RWPE2 (cell line): ENCODE results near the gene CDR2.

ENCODE experiments used
- ATAC-seq: fragments of 200-7000 bp; cut with Tn5 transposase; 3 replicates; pipeline ENCODE4 v1.9.1; 2021; ENCODE audit warnings: low read depth
- DNase-seq: peaks from one replicate; pipeline ENCODE4 v3.0.0-alpha.2; 2020; ENCODE audit warnings: low spot score
- H3K27ac ChIP-seq: fragments of 450-650 bp; 2 replicates; pipeline ENCODE4 v1.5.1; 2017; ENCODE audit warnings: mild to moderate bottlenecking; ENCODE audit not compliant: poor library complexity, severe bottlenecking
- H3K27me3 ChIP-seq: fragments of 250-450 bp; sonication (Bioruptor Pico); 2 replicates; pipeline ENCODE4 v1.5.1; 2021; ENCODE audit warnings: mild to moderate bottlenecking, moderate library complexity; ENCODE audit not compliant: insufficient read depth, poor library complexity, severe bottlenecking
- H3K36me3 ChIP-seq: fragments of 250-450 bp; sonication (Bioruptor Pico); 2 replicates; pipeline ENCODE4 v1.5.1; 2020; ENCODE audit warnings: low read depth, mild to moderate bottlenecking, moderate library complexity
- H3K4me1 ChIP-seq: fragments of 250-450 bp; sonication (Bioruptor Pico); 2 replicates; pipeline ENCODE4 v1.5.1; 2021; ENCODE audit warnings: mild to moderate bottlenecking, moderate library complexity; ENCODE audit not compliant: insufficient read depth, poor library complexity, severe bottlenecking
- H3K4me3 ChIP-seq: fragments of 250-450 bp; sonication (Bioruptor Pico); 2 replicates; pipeline ENCODE4 v1.5.1; 2021; ENCODE audit warnings: mild to moderate bottlenecking, moderate library complexity; ENCODE audit not compliant: severe bottlenecking
- H3K9me3 ChIP-seq: fragments of 250-450 bp; sonication (Bioruptor Pico); 2 replicates; pipeline ENCODE4 v1.5.1; 2021; ENCODE audit warnings: mild to moderate bottlenecking, moderate library complexity; ENCODE audit not compliant: severe bottlenecking
- TF ChIP-seq, protein P1 (sequence below): fragments of 450-650 bp; IDR thresholded peaks from one replicate; pipeline ENCODE4 v1.5.1; 2017; ENCODE audit warnings: mild to moderate bottlenecking, moderate library complexity; ENCODE audit not compliant: poor library complexity, severe bottlenecking

CDR2 gene

DNA sequence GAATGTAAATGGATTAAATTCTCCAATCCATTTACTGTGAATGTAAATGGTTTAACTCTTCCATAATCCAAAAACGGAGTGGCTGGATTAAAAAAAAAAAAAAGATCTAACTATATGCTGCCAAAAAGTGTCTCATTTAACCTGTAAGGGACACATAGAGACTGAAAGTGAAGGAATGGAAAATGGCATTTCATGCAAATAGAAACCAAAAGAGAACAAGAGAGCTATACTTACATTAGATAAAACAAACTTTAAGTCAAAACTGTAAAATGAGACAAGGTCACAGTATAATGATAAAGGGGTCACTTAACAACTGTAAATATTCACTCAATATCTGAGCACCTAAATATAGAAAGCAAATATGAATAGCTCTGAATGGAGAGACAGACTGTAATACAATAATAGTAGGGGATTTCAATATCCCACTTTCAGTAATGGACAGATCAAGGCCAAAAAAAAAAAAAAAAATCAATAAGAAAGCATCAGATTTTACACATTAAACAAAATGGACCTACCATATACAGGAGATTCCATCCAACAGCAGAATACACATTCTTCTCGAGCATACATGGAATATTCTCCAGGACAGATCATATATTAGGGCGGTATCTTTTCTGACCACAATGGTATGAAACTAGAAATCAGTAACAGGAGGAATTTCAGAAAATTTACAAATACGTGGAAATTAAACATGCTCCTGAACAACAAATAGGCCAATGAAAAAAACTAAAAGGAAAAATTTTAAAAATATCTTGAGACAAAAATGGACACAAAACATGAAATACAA is 36.4 kb downstream of the CDR2 start:
- H3K4me1 ChIP-seq, result no peaks in the 10 kb centered on the region
- H3K9me3 ChIP-seq, result peaks cover 15% of the 10 kb centered on the region
- peaks cover 71% of the 10 kb centered on the region for H3K36me3 ChIP-seq
- DNase-seq, result no peak
- no peaks in the 10 kb centered on the region for H3K27me3 ChIP-seq
- no peak for ATAC-seq
- TF ChIP-seq, protein P1, sequence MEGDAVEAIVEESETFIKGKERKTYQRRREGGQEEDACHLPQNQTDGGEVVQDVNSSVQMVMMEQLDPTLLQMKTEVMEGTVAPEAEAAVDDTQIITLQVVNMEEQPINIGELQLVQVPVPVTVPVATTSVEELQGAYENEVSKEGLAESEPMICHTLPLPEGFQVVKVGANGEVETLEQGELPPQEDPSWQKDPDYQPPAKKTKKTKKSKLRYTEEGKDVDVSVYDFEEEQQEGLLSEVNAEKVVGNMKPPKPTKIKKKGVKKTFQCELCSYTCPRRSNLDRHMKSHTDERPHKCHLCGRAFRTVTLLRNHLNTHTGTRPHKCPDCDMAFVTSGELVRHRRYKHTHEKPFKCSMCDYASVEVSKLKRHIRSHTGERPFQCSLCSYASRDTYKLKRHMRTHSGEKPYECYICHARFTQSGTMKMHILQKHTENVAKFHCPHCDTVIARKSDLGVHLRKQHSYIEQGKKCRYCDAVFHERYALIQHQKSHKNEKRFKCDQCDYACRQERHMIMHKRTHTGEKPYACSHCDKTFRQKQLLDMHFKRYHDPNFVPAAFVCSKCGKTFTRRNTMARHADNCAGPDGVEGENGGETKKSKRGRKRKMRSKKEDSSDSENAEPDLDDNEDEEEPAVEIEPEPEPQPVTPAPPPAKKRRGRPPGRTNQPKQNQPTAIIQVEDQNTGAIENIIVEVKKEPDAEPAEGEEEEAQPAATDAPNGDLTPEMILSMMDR, result no peak
- H3K4me3 ChIP-seq, result no peak overlapping the region
- no peak overlapping the region for H3K27ac ChIP-seq

DNA sequence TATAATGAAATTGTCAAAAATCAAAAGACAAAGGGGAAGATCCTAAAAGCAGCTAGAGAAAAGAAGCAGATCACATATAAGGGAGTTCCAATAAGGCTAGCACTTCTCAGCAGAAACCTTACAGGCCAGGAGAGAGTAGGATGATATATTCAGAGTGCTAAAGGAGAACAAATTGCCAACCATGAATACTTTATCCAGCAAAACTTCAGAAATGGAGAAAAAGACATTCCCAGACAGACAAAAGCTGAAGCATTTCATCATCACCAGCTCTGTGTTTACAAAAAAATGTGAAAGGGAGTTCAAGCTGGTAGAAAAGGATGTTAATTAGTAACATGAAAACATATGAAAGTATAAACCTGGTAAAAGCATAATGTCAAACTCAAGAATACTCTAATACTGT is 37.4 kb downstream of the CDR2 start:
- Histone ChIP-seq H3K36me3 (peaks cover 76% of the 10 kb centered on the region), H3K9me3 (peaks cover 15% of the 10 kb centered on the region), H3K27me3 (no peaks in the 10 kb centered on the region), H3K4me3 (no peak overlapping the region), H3K27ac (no peak overlapping the region), H3K4me1 (no peaks in the 10 kb centered on the region)
- DNase-seq (no peak), ATAC-seq (no peak)
- TF ChIP-seq, protein P1, result no peak

DNA sequence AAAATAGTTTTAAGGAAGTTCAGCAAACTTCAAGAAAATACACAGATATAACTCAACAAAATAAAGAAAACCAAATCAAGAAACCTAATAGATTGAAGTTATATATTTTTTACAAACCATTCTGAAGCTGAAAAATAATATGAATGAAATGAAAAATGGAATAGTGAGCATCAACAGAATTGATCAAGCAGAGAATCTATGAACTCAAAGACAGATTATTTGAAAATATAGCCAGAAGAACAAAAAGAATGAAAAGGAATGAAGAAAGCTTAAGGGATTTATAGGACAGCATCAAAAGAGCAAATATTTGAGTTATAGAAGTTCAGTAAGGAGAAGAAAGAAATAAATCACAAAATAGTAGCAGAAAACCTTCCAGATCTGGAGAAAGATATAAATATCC is 37.8 kb downstream of the CDR2 start:
- TF ChIP-seq, protein P1, result no peak
- DNase-seq (no peak), ATAC-seq (no peak)
- H3K27ac ChIP-seq, result no peak overlapping the region
- H3K27me3 ChIP-seq, result no peaks in the 10 kb centered on the region
- no peak overlapping the region for H3K4me3 ChIP-seq
- peaks cover 15% of the 10 kb centered on the region for H3K9me3 ChIP-seq
- no peaks in the 10 kb centered on the region for H3K4me1 ChIP-seq
- peaks cover 81% of the 10 kb centered on the region for H3K36me3 ChIP-seq

DNA sequence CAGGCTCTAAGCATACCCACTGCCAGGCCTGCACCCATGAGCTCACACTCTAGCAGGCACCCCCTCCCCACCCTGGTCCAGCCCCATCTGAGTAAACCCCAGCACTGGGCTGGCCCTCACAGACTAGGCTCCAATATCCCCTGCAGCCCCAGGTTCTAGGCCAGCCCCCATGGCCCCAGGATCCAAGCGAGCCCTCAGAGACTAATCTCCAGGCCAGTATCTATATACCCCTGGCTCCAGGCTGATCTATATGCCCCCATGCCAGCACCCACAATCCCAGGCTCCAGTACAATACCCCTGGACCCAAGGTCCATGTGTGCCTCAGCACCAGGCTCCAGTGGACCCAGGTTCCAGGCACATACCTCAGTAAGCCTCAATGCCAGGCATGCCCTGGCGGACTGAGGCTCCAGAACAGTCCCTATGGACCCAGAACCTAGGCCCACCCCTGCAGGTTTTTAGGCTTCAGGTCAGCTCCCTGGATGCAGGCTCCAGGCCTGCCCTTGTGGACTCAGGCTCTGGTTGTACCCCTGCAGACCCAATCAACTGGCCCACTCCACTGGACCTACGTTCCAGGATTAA is 38.7 kb downstream of the CDR2 start:
- Histone ChIP-seq H3K27me3 (no peaks in the 10 kb centered on the region), H3K9me3 (peaks cover 11% of the 10 kb centered on the region), H3K27ac (no peak overlapping the region), H3K4me1 (no peaks in the 10 kb centered on the region), H3K4me3 (no peak overlapping the region), H3K36me3 (peaks cover 80% of the 10 kb centered on the region)
- ATAC-seq (no peak), DNase-seq (no peak)
- TF ChIP-seq, protein P1, result no peak

DNA sequence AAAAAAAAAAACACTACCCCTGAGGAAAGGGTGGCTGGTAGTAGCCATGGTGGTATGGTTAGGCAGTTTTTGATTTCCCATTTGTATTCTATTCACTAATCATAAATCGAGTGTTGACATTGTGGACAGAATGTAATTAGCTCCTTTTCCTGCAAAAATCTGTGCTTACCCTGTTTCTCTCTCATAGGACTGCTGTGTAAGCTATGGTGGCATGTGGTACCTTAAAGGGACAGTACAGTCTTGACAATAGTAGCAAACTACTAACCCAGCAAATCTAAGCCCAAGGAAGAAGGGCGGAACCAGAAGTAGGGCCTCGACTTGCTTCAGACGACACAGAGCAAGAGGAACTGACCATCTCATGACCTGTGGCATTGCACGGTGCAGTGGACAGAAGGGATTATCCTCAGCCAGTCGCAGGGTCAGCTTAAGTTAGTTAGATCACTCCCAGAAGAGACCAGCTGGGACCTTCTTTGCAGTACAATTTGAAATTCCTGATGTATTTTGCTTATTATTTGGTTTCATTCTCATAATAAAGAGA is 40.9 kb downstream of the CDR2 start:
- Histone ChIP-seq H3K27me3 (no peaks in the 10 kb centered on the region), H3K9me3 (peaks cover 11% of the 10 kb centered on the region), H3K4me3 (no peak overlapping the region), H3K4me1 (no peaks in the 10 kb centered on the region), H3K27ac (no peak overlapping the region), H3K36me3 (peaks cover 79% of the 10 kb centered on the region)
- no peak for ATAC-seq
- TF ChIP-seq, protein P1, result no peak
- DNase-seq, result no peak
